Mucosa of gallbladder (tissue), 1 donor: Measurements from ENCODE around the gene SIX5. TPM values are rescaled to one million over a fixed set of nuclear protein-coding genes. Genes with fewer than 3 reads are reported as not detected.

ENCODE experiments used
- total RNA-seq: library from RNA; stranded (reverse); gene quantifications from one replicate; pipeline ENCODE4 v1.2.1, GENCODE V29; 2021
- donor health status: DM: no; HTN: no; CAD: no.

Gene SIX5
- total RNA-seq, 1 donor from 2014 or later, result 29.6 TPM

Other genes with a start within 250 kb of the SIX5 start
- gene OPA3, start 184.4 kb downstream of the SIX5 start, total RNA-seq, result 11.5 TPM
- gene GPR4, start 167.0 kb downstream of the SIX5 start, total RNA-seq, result 2.2 TPM
- 68.4 TPM for gene EML2, start 129.9 kb downstream of the SIX5 start, total RNA-seq
- 10.3 TPM for gene GIPR, start 101.0 kb downstream of the SIX5 start, total RNA-seq
- 269 TPM for gene SNRPD2, start 77.3 kb downstream of the SIX5 start, total RNA-seq
- gene QPCTL, start 76.6 kb downstream of the SIX5 start, total RNA-seq, result 8.0 TPM
- gene FBXO46, start 38.4 kb downstream of the SIX5 start, total RNA-seq, result 22.0 TPM
- gene MEIOSIN, start 35.8 kb downstream of the SIX5 start, total RNA-seq, result not detected
- gene DMPK, start 13.2 kb upstream of the SIX5 start, total RNA-seq, result 163 TPM
- 66.0 TPM for gene DMWD, start 23.6 kb upstream of the SIX5 start, total RNA-seq
- 0.09 TPM for gene RSPH6A, start 46.1 kb upstream of the SIX5 start, total RNA-seq
- gene SYMPK, start 93.9 kb upstream of the SIX5 start, total RNA-seq, result 72.6 TPM
- 10.1 TPM for gene FOXA3, start 95.1 kb upstream of the SIX5 start, total RNA-seq
- 44.4 TPM for gene IRF2BP1, start 116.9 kb upstream of the SIX5 start, total RNA-seq
- gene MYPOP, start 133.4 kb upstream of the SIX5 start, total RNA-seq, result 13.0 TPM
- gene NANOS2, start 145.5 kb upstream of the SIX5 start, total RNA-seq, result not detected
- 3.1 TPM for gene NOVA2, start 204.6 kb upstream of the SIX5 start, total RNA-seq
- 24.1 TPM for gene CCDC61, start 226.2 kb upstream of the SIX5 start, total RNA-seq